MM.1S (cell line): ENCODE data around the gene IL17RE.

Source experiments
- DNase-seq: peaks from one replicate; pipeline ENCODE4 v3.0.0-alpha.2; 2015
- H2AFZ ChIP-seq: fragments of 300-600 bp; sonication (generic); 2 replicates; pipeline ENCODE4 v1.6.0; 2016; ENCODE audit warnings: antibody characterized with exemption, low read length
- H3F3A ChIP-seq: fragments of 300-600 bp; sonication (generic); 2 replicates; pipeline ENCODE4 v1.6.1; 2016; ENCODE audit warnings: mild to moderate bottlenecking, antibody characterized with exemption, low read length, moderate library complexity, mixed read lengths; ENCODE audit not compliant: insufficient read depth
- H3K27ac ChIP-seq: fragments of 300-600 bp; sonication (generic); 2 replicates; pipeline ENCODE4 v1.5.1; 2016; ENCODE audit warnings: mild to moderate bottlenecking, low read length
- H3K27me3 ChIP-seq: fragments of 300-600 bp; sonication (generic); replicated peaks from 2 replicates; pipeline ENCODE4 v1.6.0; 2016; ENCODE audit warnings: low read length; ENCODE audit not compliant: insufficient read depth
- H3K36me3 ChIP-seq: fragments of 300-600 bp; sonication (generic); replicated peaks from 2 replicates; pipeline ENCODE4 v1.6.1; 2016; ENCODE audit warnings: mild to moderate bottlenecking, low read length, mixed read lengths; ENCODE audit not compliant: insufficient read depth
- H3K4me1 ChIP-seq: fragments of 300-600 bp; sonication (generic); 2 replicates; pipeline ENCODE4 v1.6.1; 2016; ENCODE audit warnings: low read length, mixed read lengths
- H3K4me2 ChIP-seq: fragments of 300-600 bp; sonication (generic); 2 replicates; pipeline ENCODE4 v1.6.0; 2016; ENCODE audit warnings: low read depth, low read length
- H3K4me3 ChIP-seq: fragments of 300-600 bp; sonication (generic); 2 replicates; pipeline ENCODE4 v1.5.1; 2016; ENCODE audit warnings: low read length, mixed read lengths
- H3K79me2 ChIP-seq: fragments of 300-600 bp; sonication (generic); 2 replicates; pipeline ENCODE4 v1.6.1; 2016; ENCODE audit warnings: mixed run types, low read length, mixed read lengths
- H3K9ac ChIP-seq: fragments of 300-600 bp; sonication (generic); 2 replicates; pipeline ENCODE4 v1.6.1; 2016; ENCODE audit warnings: low read length, mixed read lengths
- H3K9me2 ChIP-seq: fragments of 300-600 bp; sonication (generic); replicated peaks from 2 replicates; pipeline ENCODE4 v1.6.1; 2016; ENCODE audit warnings: mild to moderate bottlenecking, low read length, mixed read lengths; ENCODE audit not compliant: insufficient read depth
- H3K9me3 ChIP-seq: fragments of 300-600 bp; sonication (generic); replicated peaks from 2 replicates; pipeline ENCODE4 v1.6.1; 2016; ENCODE audit warnings: mild to moderate bottlenecking, low read length, mixed read lengths; ENCODE audit not compliant: insufficient read depth
- H4K20me1 ChIP-seq: fragments of 300-600 bp; sonication (generic); 2 replicates; pipeline ENCODE4 v1.6.1; 2016; ENCODE audit warnings: mild to moderate bottlenecking, low read length, moderate library complexity, mixed read lengths; ENCODE audit not compliant: insufficient read depth
- EZH2 ChIP-seq: fragments of 300-600 bp; sonication (generic); optimal IDR thresholded peaks from 2 replicates; pipeline ENCODE3; 2017; ENCODE audit warnings: low read depth, mild to moderate bottlenecking, antibody characterized with exemption, low read length, mixed read lengths
- EZH2phosphoT487 ChIP-seq: fragments of 300-600 bp; sonication (generic); IDR thresholded peaks from 2 replicates; pipeline ENCODE4 v1.6.1; 2018; ENCODE audit warnings: antibody characterized with exemption, low read length
- TF ChIP-seq, protein P1 (sequence below): fragments of 300-600 bp; sonication (generic); IDR thresholded peaks from 2 replicates; pipeline ENCODE4 v1.5.1; 2016; ENCODE audit warnings: antibody characterized with exemption, low read length, mixed read lengths

IL17RE gene

GRCh38 chr3:9949115-9949514 lies 46.5 kb downstream of the IL17RE start:
- no peak overlapping the region for H3K27ac ChIP-seq
- no peak overlapping the region for H3K4me2 ChIP-seq
- H3K9ac ChIP-seq, result no peak overlapping the region
- H3K4me1 ChIP-seq, result 0 out of 2 replicates have a peak, but pooled peaks cover 5% of the 10 kb centered on the region
- no peaks in the 10 kb centered on the region for H3K9me2 ChIP-seq
- H3K9me3 ChIP-seq, result no peaks in the 10 kb centered on the region
- H4K20me1 ChIP-seq, result no peaks in the 10 kb centered on the region
- no peaks in the 10 kb centered on the region for H3K36me3 ChIP-seq
- no peaks in the 10 kb centered on the region for H3F3A ChIP-seq
- H2AFZ ChIP-seq, result no peak overlapping the region
- H3K79me2 ChIP-seq, result no peaks in the 10 kb centered on the region
- no peak overlapping the region for H3K4me3 ChIP-seq
- no peak for TF ChIP-seq EZH2
- TF ChIP-seq EZH2phosphoT487, result no peak
- TF ChIP-seq, protein P1, sequence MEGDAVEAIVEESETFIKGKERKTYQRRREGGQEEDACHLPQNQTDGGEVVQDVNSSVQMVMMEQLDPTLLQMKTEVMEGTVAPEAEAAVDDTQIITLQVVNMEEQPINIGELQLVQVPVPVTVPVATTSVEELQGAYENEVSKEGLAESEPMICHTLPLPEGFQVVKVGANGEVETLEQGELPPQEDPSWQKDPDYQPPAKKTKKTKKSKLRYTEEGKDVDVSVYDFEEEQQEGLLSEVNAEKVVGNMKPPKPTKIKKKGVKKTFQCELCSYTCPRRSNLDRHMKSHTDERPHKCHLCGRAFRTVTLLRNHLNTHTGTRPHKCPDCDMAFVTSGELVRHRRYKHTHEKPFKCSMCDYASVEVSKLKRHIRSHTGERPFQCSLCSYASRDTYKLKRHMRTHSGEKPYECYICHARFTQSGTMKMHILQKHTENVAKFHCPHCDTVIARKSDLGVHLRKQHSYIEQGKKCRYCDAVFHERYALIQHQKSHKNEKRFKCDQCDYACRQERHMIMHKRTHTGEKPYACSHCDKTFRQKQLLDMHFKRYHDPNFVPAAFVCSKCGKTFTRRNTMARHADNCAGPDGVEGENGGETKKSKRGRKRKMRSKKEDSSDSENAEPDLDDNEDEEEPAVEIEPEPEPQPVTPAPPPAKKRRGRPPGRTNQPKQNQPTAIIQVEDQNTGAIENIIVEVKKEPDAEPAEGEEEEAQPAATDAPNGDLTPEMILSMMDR, result no peak
- H3K27me3 ChIP-seq, result no peaks in the 10 kb centered on the region
- no peak for DNase-seq

DNA sequence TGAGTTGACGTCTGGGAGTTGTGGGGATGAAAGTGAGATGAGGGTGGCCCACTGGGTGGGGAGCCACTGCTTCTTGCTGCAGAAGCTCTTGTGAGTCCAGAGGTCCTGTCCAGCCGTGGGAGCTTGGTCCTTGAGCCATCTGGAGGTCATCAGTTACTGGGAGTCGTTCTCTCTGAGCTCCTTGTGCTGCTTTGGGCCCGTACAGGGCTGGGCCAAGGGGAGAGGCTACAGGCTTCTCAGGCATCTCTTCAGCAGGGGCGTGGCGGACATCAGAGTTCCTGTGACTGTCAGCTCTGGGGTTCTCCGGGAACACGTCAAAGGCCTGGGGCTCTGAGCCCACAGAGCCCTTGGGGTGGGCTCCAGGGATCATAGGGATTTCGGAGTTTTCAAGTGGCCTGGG lies 47.0 kb downstream of the IL17RE start:
- TF ChIP-seq, protein P1, result no peak
- TF ChIP-seq EZH2phosphoT487 (no peak), EZH2 (no peak)
- H3K9me3 ChIP-seq, result no peaks in the 10 kb centered on the region
- H3K36me3 ChIP-seq, result no peaks in the 10 kb centered on the region
- H3K9me2 ChIP-seq, result no peaks in the 10 kb centered on the region
- H3K9ac ChIP-seq, result no peak overlapping the region
- DNase-seq, result no peak
- H3K27me3 ChIP-seq, result no peaks in the 10 kb centered on the region
- H3K4me2 ChIP-seq, result no peak overlapping the region
- no peak overlapping the region for H2AFZ ChIP-seq
- H3F3A ChIP-seq, result no peaks in the 10 kb centered on the region
- 0 out of 2 replicates have a peak, but pooled peaks cover 5% of the 10 kb centered on the region for H3K4me1 ChIP-seq
- no peaks in the 10 kb centered on the region for H3K79me2 ChIP-seq
- H4K20me1 ChIP-seq, result no peaks in the 10 kb centered on the region
- H3K27ac ChIP-seq, result no peak overlapping the region
- H3K4me3 ChIP-seq, result no peak overlapping the region

GRCh38 chr3:9951126-9951525 lies 48.5 kb downstream of the IL17RE start:
- Histone ChIP-seq H3K27ac (no peak overlapping the region), H2AFZ (0 out of 2 replicates have a peak overlapping the region, but pooled peaks have one; percentile 90), H3K36me3 (no peaks in the 10 kb centered on the region), H3K9ac (no peak overlapping the region), H3K4me2 (peak overlapping the region; percentile 99; the same call in 1 of the 2 replicates), H3K27me3 (no peaks in the 10 kb centered on the region), H3F3A (no peaks in the 10 kb centered on the region), H4K20me1 (no peaks in the 10 kb centered on the region), H3K4me3 (no peak overlapping the region), H3K9me3 (no peaks in the 10 kb centered on the region), H3K4me1 (0 out of 2 replicates have a peak, but pooled peaks cover 5% of the 10 kb centered on the region), H3K79me2 (no peaks in the 10 kb centered on the region), H3K9me2 (no peaks in the 10 kb centered on the region)
- TF ChIP-seq EZH2phosphoT487 (no peak), EZH2 (no peak)
- TF ChIP-seq, protein P1, result no peak
- no peak for DNase-seq
